OCI-LY7 (cell line): ENCODE results near the gene LRRC9. TPM values are rescaled to one million over a fixed set of nuclear protein-coding genes. Genes with fewer than 3 reads are reported as not detected.

ENCODE experiments used
- BruUV-seq: library from RNA; stranded (reverse); fragments of 400-500 nt; replicated peaks from 2 replicates; lab custom pipeline; 2021; lab: Mats Ljungman, UMichigan
- CTCF ChIA-PET: fragments of 300-600 bp; sonication (Branson Sonifier 250); formaldehyde crosslinking; loops from one replicate; lab custom pipeline; 2022; ENCODE audit warnings: antibody characterized with exemption; ENCODE audit not compliant: unreplicated experiment; lab: Charles Lee
- POLR2A ChIA-PET: fragments of 300-600 bp; sonication (Branson Sonifier 250); formaldehyde crosslinking; loops from one replicate; lab custom pipeline; 2022; ENCODE audit warnings: antibody characterized with exemption; lab: Charles Lee
- DNase-seq: peaks from one replicate; pipeline ENCODE4 v3.0.0-alpha.2; 2015; ENCODE audit warnings: low spot score
- H2AFZ ChIP-seq: fragments of 200-600 bp; sonication (generic), shearing (Covaris generic); 2 replicates; pipeline ENCODE4 v1.6.1; 2014; ENCODE audit warnings: mild to moderate bottlenecking, antibody characterized with exemption, low read length, moderate library complexity
- H3K27ac ChIP-seq: fragments of 200-600 bp; sonication (generic); 2 replicates; pipeline ENCODE4 v1.5.1; 2014; ENCODE audit warnings: mixed run types, low read depth, mild to moderate bottlenecking, moderate library complexity, low read length, inconsistent platforms; ENCODE audit not compliant: poor library complexity, severe bottlenecking
- H3K36me3 ChIP-seq: fragments of 200-600 bp; sonication (generic); 2 replicates; pipeline ENCODE4 v1.6.1; 2014; ENCODE audit warnings: mild to moderate bottlenecking, antibody characterized with exemption, low read length, moderate library complexity, mixed read lengths; ENCODE audit not compliant: insufficient read depth
- H3K4me1 ChIP-seq: fragments of 200-600 bp; sonication (generic); 2 replicates; pipeline ENCODE4 v1.5.1; 2014; ENCODE audit warnings: mild to moderate bottlenecking, low read length; ENCODE audit not compliant: insufficient read depth, poor library complexity, severe bottlenecking
- H3K4me2 ChIP-seq: fragments of 200-600 bp; sonication (generic); 2 replicates; pipeline ENCODE4 v1.6.1; 2014; ENCODE audit warnings: mild to moderate bottlenecking, low read length
- H3K4me3 ChIP-seq: fragments of 200-600 bp; sonication (generic); 2 replicates; pipeline ENCODE4 v1.5.1; 2014; ENCODE audit warnings: mild to moderate bottlenecking, low read depth, low read length; ENCODE audit not compliant: poor library complexity, severe bottlenecking
- H3K79me2 ChIP-seq: fragments of 200-600 bp; sonication (generic); 2 replicates; pipeline ENCODE4 v1.6.1; 2016; ENCODE audit warnings: low read depth, mild to moderate bottlenecking, low read length, moderate library complexity, mixed read lengths; ENCODE audit not compliant: insufficient read depth
- H3K9me2 ChIP-seq: fragments of 200-600 bp; sonication (generic); 2 replicates; pipeline ENCODE4 v1.6.1; 2016; ENCODE audit warnings: mild to moderate bottlenecking, low read length, mixed read lengths; ENCODE audit not compliant: insufficient read depth
- H3K9me3 ChIP-seq: fragments of 200-600 bp; sonication (generic); 2 replicates; pipeline ENCODE4 v1.6.1; 2014; ENCODE audit warnings: mild to moderate bottlenecking, mixed run types, low read length, mixed read lengths
- H4K20me1 ChIP-seq: fragments of 200-600 bp; sonication (generic); 2 replicates; pipeline ENCODE4 v1.6.1; 2014; ENCODE audit warnings: mild to moderate bottlenecking, antibody characterized with exemption, low read length, moderate library complexity, mixed read lengths; ENCODE audit not compliant: insufficient read depth
- EZH2phosphoT487 ChIP-seq: fragments of 200-600 bp; sonication (generic); IDR thresholded peaks from 2 replicates; pipeline ENCODE4 v1.6.1; 2018; ENCODE audit warnings: low read depth, borderline replicate concordance, mild to moderate bottlenecking, mixed run types, antibody characterized with exemption, low read length, moderate library complexity, mixed read lengths
- intact Hi-C: fragments of 100-400 bp; cut with micrococcal nuclease; formaldehyde crosslinking; loops from one replicate; pipeline ENCODE4 v1.10.0; 2022; ENCODE audit not compliant: unreplicated experiment
- total RNA-seq, 2 experiments: library from RNA; depleted of rRNA in 1 of 2; stranded (reverse); fragments of >200 nt in 1 of 2; shearing (Covaris generic) in 1 of 2; gene quantifications; 2 replicates each; pipeline ENCODE4 v1.2.3, GENCODE V29; 2014 to 2022
- TF ChIP-seq, protein P1 (sequence below): fragments of 200-600 bp; sonication (generic); conservative IDR thresholded peaks from 2 replicates; pipeline ENCODE4 v1.5.1; 2014; ENCODE audit warnings: mild to moderate bottlenecking, antibody characterized with exemption, low read length, moderate library complexity, mixed read lengths

LRRC9 gene
- total RNA-seq, 2 experiments from 2014 or later: 0.65 TPM; not detected in 1

DNA sequence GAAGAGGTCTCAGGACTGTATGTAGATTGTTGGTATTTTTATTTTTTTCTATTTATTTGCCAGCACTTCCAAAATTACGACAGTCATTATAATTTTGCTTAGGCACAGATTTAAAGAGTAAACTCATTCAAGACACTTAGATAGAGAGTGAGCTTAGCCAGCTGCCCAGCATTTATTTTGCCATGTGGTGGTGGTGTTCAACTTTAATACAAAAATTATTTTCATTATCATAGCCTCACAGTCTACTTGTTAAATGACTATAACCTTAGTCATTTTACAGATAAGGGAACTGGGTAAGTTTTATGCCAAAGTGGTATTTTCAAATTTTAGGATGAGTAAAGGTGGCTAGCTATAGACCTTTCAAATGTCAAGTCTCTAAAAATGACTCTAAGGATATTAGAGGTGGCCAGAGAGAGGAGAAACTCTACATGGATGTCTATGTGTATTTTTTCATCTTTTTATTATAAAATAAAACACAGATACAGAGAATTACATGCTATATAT lies 66.7 kb downstream of the LRRC9 start:
- POLR2A ChIA-PET: no interaction called here
- Histone ChIP-seq H4K20me1 (no peaks in the 10 kb centered on the region), H3K79me2 (no peaks in the 10 kb centered on the region), H3K4me3 (no peak overlapping the region), H3K4me1 (no peaks in the 10 kb centered on the region), H3K9me2 (no peaks in the 10 kb centered on the region), H2AFZ (no peak overlapping the region), H3K36me3 (no peaks in the 10 kb centered on the region), H3K4me2 (no peak overlapping the region), H3K27ac (no peak overlapping the region), H3K9me3 (no peaks in the 10 kb centered on the region)
- CTCF ChIA-PET: no interaction called here
- no peak for TF ChIP-seq EZH2phosphoT487
- TF ChIP-seq, protein P1, sequence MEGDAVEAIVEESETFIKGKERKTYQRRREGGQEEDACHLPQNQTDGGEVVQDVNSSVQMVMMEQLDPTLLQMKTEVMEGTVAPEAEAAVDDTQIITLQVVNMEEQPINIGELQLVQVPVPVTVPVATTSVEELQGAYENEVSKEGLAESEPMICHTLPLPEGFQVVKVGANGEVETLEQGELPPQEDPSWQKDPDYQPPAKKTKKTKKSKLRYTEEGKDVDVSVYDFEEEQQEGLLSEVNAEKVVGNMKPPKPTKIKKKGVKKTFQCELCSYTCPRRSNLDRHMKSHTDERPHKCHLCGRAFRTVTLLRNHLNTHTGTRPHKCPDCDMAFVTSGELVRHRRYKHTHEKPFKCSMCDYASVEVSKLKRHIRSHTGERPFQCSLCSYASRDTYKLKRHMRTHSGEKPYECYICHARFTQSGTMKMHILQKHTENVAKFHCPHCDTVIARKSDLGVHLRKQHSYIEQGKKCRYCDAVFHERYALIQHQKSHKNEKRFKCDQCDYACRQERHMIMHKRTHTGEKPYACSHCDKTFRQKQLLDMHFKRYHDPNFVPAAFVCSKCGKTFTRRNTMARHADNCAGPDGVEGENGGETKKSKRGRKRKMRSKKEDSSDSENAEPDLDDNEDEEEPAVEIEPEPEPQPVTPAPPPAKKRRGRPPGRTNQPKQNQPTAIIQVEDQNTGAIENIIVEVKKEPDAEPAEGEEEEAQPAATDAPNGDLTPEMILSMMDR: no peak
- BruUV-seq: no TSS peak
- DNase-seq: no peak
- intact Hi-C loops: no loop called here

DNA sequence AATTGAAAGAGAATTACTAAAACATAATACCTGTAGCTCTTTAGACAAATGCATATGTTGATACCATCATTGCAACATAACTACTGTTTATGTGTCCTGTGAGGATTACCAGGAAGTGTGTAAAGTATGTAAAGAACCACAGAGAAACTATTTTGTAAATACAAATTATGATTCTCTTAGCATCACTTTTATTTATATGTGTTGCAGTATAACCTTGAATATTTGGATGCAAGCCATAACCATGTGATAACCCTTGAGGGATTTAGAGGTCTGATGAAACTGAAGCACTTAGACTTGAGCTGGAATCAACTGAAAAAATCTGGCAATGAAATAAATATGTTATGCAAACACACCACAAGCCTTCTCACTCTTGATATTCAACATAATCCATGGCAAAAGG lies 77.5 kb downstream of the LRRC9 start:
- no peak for TF ChIP-seq EZH2phosphoT487
- TF ChIP-seq, protein P1: no peak
- no peaks in the 10 kb centered on the region for H3K79me2 ChIP-seq
- H3K4me3 ChIP-seq: no peak overlapping the region
- H3K36me3 ChIP-seq: no peaks in the 10 kb centered on the region
- ChIA-PET POLR2A (no interaction called here), CTCF (no interaction called here)
- no peak overlapping the region for H3K4me2 ChIP-seq
- no peaks in the 10 kb centered on the region for H4K20me1 ChIP-seq
- H3K9me2 ChIP-seq: no peaks in the 10 kb centered on the region
- BruUV-seq: no TSS peak
- no peak overlapping the region for H2AFZ ChIP-seq
- H3K9me3 ChIP-seq: no peaks in the 10 kb centered on the region
- H3K27ac ChIP-seq: no peak overlapping the region
- intact Hi-C loops: no loop called here
- no peak for DNase-seq
- H3K4me1 ChIP-seq: no peaks in the 10 kb centered on the region

DNA sequence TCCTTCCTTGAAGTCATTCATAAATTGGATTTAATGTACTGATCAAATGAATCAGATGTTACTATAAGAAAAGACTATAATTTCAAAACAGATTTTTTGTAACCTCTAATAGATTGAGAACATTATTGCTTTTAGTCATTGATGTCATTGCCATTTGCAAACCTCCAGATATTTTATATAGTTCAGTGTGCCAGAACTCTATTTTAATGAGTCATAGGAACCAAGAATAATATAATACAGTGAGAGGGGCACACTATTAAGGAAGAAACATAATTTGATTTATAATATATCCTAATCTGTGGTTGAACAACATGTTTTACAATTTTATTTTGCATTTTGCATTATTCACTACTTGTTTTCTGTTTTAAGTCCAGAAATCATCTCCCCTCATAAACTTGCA lies 78.0 kb downstream of the LRRC9 start:
- TF ChIP-seq, protein P1: no peak
- TF ChIP-seq EZH2phosphoT487: no peak
- Histone ChIP-seq H3K4me3 (no peak overlapping the region), H3K4me1 (no peaks in the 10 kb centered on the region), H3K9me2 (no peaks in the 10 kb centered on the region), H4K20me1 (no peaks in the 10 kb centered on the region), H2AFZ (no peak overlapping the region), H3K79me2 (no peaks in the 10 kb centered on the region), H3K27ac (no peak overlapping the region), H3K4me2 (no peak overlapping the region), H3K9me3 (no peaks in the 10 kb centered on the region), H3K36me3 (no peaks in the 10 kb centered on the region)
- CTCF ChIA-PET: no interaction called here
- no peak for DNase-seq
- intact Hi-C loops: no loop called here
- POLR2A ChIA-PET: no interaction called here
- no TSS peak for BruUV-seq
